Measurements from ENCODE around the gene EXD3.

The EXD3 gene

GRCh38 chr9:137383081-137383783 is 39.7 kb downstream of the EXD3 start:
- Histone ChIP-seq H3K4me3 (IDR thresholded peaks at IDR 0.05; ENCODE audit: insufficient read depth, low read depth, low read length) (no peak overlapping the region), H3K4me1 (ENCODE audit: low read depth, poor library complexity, severe bottlenecking) (no peaks in the 10 kb centered on the region), H4K20me1 (ENCODE audit: insufficient read depth) (no peaks in the 10 kb centered on the region), H3K27ac (no peak overlapping the region), H3K27me3 (ENCODE audit: insufficient read depth, low read depth) (no peaks in the 10 kb centered on the region), H3K4me2 (no peak overlapping the region), H2AFZ (ENCODE audit: low read depth) (no peak overlapping the region), H3K9ac (no peak overlapping the region), H3K79me2 (ENCODE audit: insufficient read depth, low read depth) (no peaks in the 10 kb centered on the region), H3K36me3 (ENCODE audit: insufficient read depth) (no peaks in the 10 kb centered on the region)
- no peak for TF ChIP-seq CTCF (conservative IDR thresholded peaks at IDR 0.05; ENCODE audit: low read depth, low read length)

GRCh38 chr9:137382444-137383080 is 40.4 kb downstream of the EXD3 start:
- H3K36me3 ChIP-seq (ENCODE audit: insufficient read depth), result no peaks in the 10 kb centered on the region
- no peak for TF ChIP-seq CTCF (conservative IDR thresholded peaks at IDR 0.05; ENCODE audit: low read depth, low read length)
- no peaks in the 10 kb centered on the region for H3K79me2 ChIP-seq (ENCODE audit: insufficient read depth, low read depth)
- H4K20me1 ChIP-seq (ENCODE audit: insufficient read depth), result no peaks in the 10 kb centered on the region
- H3K9ac ChIP-seq, result no peak overlapping the region
- H3K27ac ChIP-seq, result no peak overlapping the region
- no peak overlapping the region for H3K4me2 ChIP-seq
- no peaks in the 10 kb centered on the region for H3K27me3 ChIP-seq (ENCODE audit: insufficient read depth, low read depth)
- no peaks in the 10 kb centered on the region for H3K4me1 ChIP-seq (ENCODE audit: low read depth, poor library complexity, severe bottlenecking)
- no peak overlapping the region for H3K4me3 ChIP-seq (IDR thresholded peaks at IDR 0.05; ENCODE audit: insufficient read depth, low read depth, low read length)
- H2AFZ ChIP-seq (ENCODE audit: low read depth), result no peak overlapping the region

- Histone ChIP-seq H3K4me2 (no peak overlapping the region), H3K79me2 (ENCODE audit: insufficient read depth, low read depth) (no peaks in the 10 kb centered on the region), H3K4me1 (ENCODE audit: low read depth, poor library complexity, severe bottlenecking) (no peaks in the 10 kb centered on the region)
Measured at GRCh38 chr9:137381501-137382443, 41.2 kb downstream of the EXD3 start.

More at GRCh38 chr9:137381501-137382443, 41.2 kb downstream of the EXD3 start:
- H3K4me3 ChIP-seq (IDR thresholded peaks at IDR 0.05; ENCODE audit: insufficient read depth, low read depth, low read length), result no peak overlapping the region
- H3K36me3 ChIP-seq (ENCODE audit: insufficient read depth), result no peaks in the 10 kb centered on the region
- H3K27ac ChIP-seq, result no peak overlapping the region
- TF ChIP-seq CTCF (conservative IDR thresholded peaks at IDR 0.05; ENCODE audit: low read depth, low read length), result no peak
- H3K27me3 ChIP-seq (ENCODE audit: insufficient read depth, low read depth), result no peaks in the 10 kb centered on the region
- H2AFZ ChIP-seq (ENCODE audit: low read depth), result no peak overlapping the region
- no peaks in the 10 kb centered on the region for H4K20me1 ChIP-seq (ENCODE audit: insufficient read depth)
- no peak overlapping the region for H3K9ac ChIP-seq
